ENCODE results near the gene EIF2AK3. TPM values are rescaled to one million over a fixed set of nuclear protein-coding genes. Genes with fewer than 3 reads are reported as not detected.

The EIF2AK3 gene
- total and polyA plus RNA-seq, 4 experiments from 2014 or later: 1.3 to 31.0 (median 20.5) TPM

GRCh38 chr2:88601286-88601685 lies 26.0 kb downstream of the EIF2AK3 start:
- ChIA-PET CTCF (ENCODE audit: partially characterized antibody) (no interaction called here), POLR2A (ENCODE audit: partially characterized antibody) (no interaction called here)
- no peaks in the 10 kb centered on the region for H3K27me3 ChIP-seq (ENCODE audit: insufficient read depth, low read length)
- DNase-seq: no peak
- H3K36me3 Mint-ChIP-seq: no peaks in the 10 kb centered on the region
- no peaks in the 10 kb centered on the region for H3K36me3 ChIP-seq (ENCODE audit: insufficient read depth, low read length)
- H3K4me1 ChIP-seq (ENCODE audit: insufficient read depth, low read length): peaks cover 16% of the 10 kb centered on the region
- H3K4me3 ChIP-seq (ENCODE audit: low read length in 2 of 2): no peak overlapping the region
- H3K27ac ChIP-seq (ENCODE audit: low read depth, low read length): no peak overlapping the region
- H3K27ac Mint-ChIP-seq: peak overlapping the region in 5 of 7 donors; percentile 4 to 90 (median 36)
- peaks cover 25 to 44% (median 37%) of the 10 kb centered on the region in 4 donors for H3K4me1 Mint-ChIP-seq
- H3K9me3 ChIP-seq (ENCODE audit: control insufficient read depth in 1 of 2, low read length in 2 of 2): no peaks in the 10 kb centered on the region
- no peaks in the 10 kb centered on the region for H3K27me3 Mint-ChIP-seq
- intact Hi-C loops (cut with micrococcal nuclease): no loop called here
- H3K9me3 Mint-ChIP-seq: no peaks in the 10 kb centered on the region
- H3K4me3 Mint-ChIP-seq: no peak overlapping the region

GRCh38 chr2:88600038-88600465 lies 27.2 kb downstream of the EIF2AK3 start:
- H3K27me3 ChIP-seq (ENCODE audit: insufficient read depth, low read length): no peaks in the 10 kb centered on the region
- no peak overlapping the region for H3K4me3 ChIP-seq (ENCODE audit: low read length in 2 of 2)
- Mint-ChIP-seq H3K4me3 (peak overlapping the region in 1 of 8 donors; percentile 15), H3K9me3 (no peaks in the 10 kb centered on the region), H3K27me3 (no peaks in the 10 kb centered on the region), H3K4me1 (peaks cover 25 to 44% (median 37%) of the 10 kb centered on the region in 4 donors), H3K36me3 (peaks cover 4 to 6% of the 10 kb centered on the region in 2 donors), H3K27ac (peak overlapping the region in 6 of 7 donors; percentile 36 to 90 (median 77))
- DNase-seq: peak; percentile 42 to 88 (median 58)
- POLR2A ChIA-PET (ENCODE audit: partially characterized antibody): interaction anchor here (1.0 to 1.3 kb wide), 3 partner anchors 27 to 92 kb away, joined by 6 read pairs; partner anchors contain the start of genes EIF2AK3 and RPIA
- H3K27ac ChIP-seq (ENCODE audit: low read depth, low read length): peak overlapping the region; percentile 33
- CTCF ChIA-PET (ENCODE audit: partially characterized antibody): interaction anchor here (1.1 kb wide), 1 partner anchor 70 kb away, joined by 6 read pairs; no protein-coding TSS in a partner anchor
- intact Hi-C loops (cut with micrococcal nuclease): no loop called here
- no peaks in the 10 kb centered on the region for H3K9me3 ChIP-seq (ENCODE audit: control insufficient read depth in 1 of 2, low read length in 2 of 2)
- no peaks in the 10 kb centered on the region for H3K36me3 ChIP-seq (ENCODE audit: insufficient read depth, low read length)
- H3K4me1 ChIP-seq (ENCODE audit: insufficient read depth, low read length): peaks cover 16% of the 10 kb centered on the region

- Histone ChIP-seq H3K4me1 (ENCODE audit: insufficient read depth, low read length) (peaks cover 16% of the 10 kb centered on the region), H3K4me3 (ENCODE audit: low read length in 2 of 2) (no peak overlapping the region), H3K9me3 (ENCODE audit: control insufficient read depth in 1 of 2, low read length in 2 of 2) (no peaks in the 10 kb centered on the region), H3K36me3 (ENCODE audit: insufficient read depth, low read length) (no peaks in the 10 kb centered on the region), H3K27ac (ENCODE audit: low read depth, low read length) (peak overlapping the region; percentile 33), H3K27me3 (ENCODE audit: insufficient read depth, low read length) (no peaks in the 10 kb centered on the region)
- ChIA-PET CTCF (ENCODE audit: partially characterized antibody) (interaction anchor here (1.1 kb wide), 1 partner anchor 70 kb away, joined by 6 read pairs; no protein-coding TSS in a partner anchor), POLR2A (ENCODE audit: partially characterized antibody) (interaction anchor here (1.0 to 1.3 kb wide), 3 partner anchors 28 to 92 kb away, joined by 6 read pairs; partner anchors contain the start of genes EIF2AK3 and RPIA)
- H3K4me3 Mint-ChIP-seq: no peak overlapping the region
- H3K36me3 Mint-ChIP-seq: peaks cover 5 to 6% of the 10 kb centered on the region in 2 donors
- intact Hi-C loops (cut with micrococcal nuclease): loop anchor here (5.0 kb wide), 1 partner anchor 93 kb away; the partner anchor contains the start of gene RPIA
- no peak for DNase-seq
- no peaks in the 10 kb centered on the region for H3K27me3 Mint-ChIP-seq
- peak overlapping the region in 1 of 7 donors; percentile 36 for H3K27ac Mint-ChIP-seq
- H3K4me1 Mint-ChIP-seq: peaks cover 25 to 44% (median 35%) of the 10 kb centered on the region in 4 donors
- H3K9me3 Mint-ChIP-seq: no peaks in the 10 kb centered on the region
Measured at GRCh38 chr2:88599527-88599926, 27.7 kb downstream of the EIF2AK3 start.

- H3K36me3 ChIP-seq (ENCODE audit: insufficient read depth, low read length): no peaks in the 10 kb centered on the region
- Mint-ChIP-seq H3K4me3 (no peak overlapping the region), H3K36me3 (peaks cover 13 to 26% of the 10 kb centered on the region in 2 donors), H3K27me3 (no peaks in the 10 kb centered on the region), H3K4me1 (peaks cover 16 to 27% (median 22%) of the 10 kb centered on the region in 4 donors), H3K9me3 (no peaks in the 10 kb centered on the region), H3K27ac (peak overlapping the region in 3 of 7 donors; percentile 19 to 53 (median 33))
- peaks cover 16% of the 10 kb centered on the region for H3K4me1 ChIP-seq (ENCODE audit: insufficient read depth, low read length)
- POLR2A ChIA-PET (ENCODE audit: partially characterized antibody): no interaction called here
- H3K27ac ChIP-seq (ENCODE audit: low read depth, low read length): no peak overlapping the region
- no peak overlapping the region for H3K4me3 ChIP-seq (ENCODE audit: low read length in 2 of 2)
- CTCF ChIA-PET (ENCODE audit: partially characterized antibody): interaction anchor here (11.4 kb wide), 1 partner anchor 73 kb away, joined by 137 read pairs; no protein-coding TSS in a partner anchor
- DNase-seq: no peak
- no peaks in the 10 kb centered on the region for H3K27me3 ChIP-seq (ENCODE audit: insufficient read depth, low read length)
- no peaks in the 10 kb centered on the region for H3K9me3 ChIP-seq (ENCODE audit: control insufficient read depth in 1 of 2, low read length in 2 of 2)
- intact Hi-C loops (cut with micrococcal nuclease): loop anchor here (5.0 kb wide), 1 partner anchor 95 kb away; the partner anchor contains the start of gene RPIA
Measured at GRCh38 chr2:88597168-88597567, 30.1 kb downstream of the EIF2AK3 start.

GRCh38 chr2:88596141-88596830 lies 31.0 kb downstream of the EIF2AK3 start:
- H3K4me1 Mint-ChIP-seq: peaks cover 14 to 23% (median 19%) of the 10 kb centered on the region in 4 donors
- H3K4me3 Mint-ChIP-seq: no peak overlapping the region
- Histone ChIP-seq H3K4me1 (ENCODE audit: insufficient read depth, low read length) (peaks cover 14% of the 10 kb centered on the region), H3K36me3 (ENCODE audit: insufficient read depth, low read length) (no peaks in the 10 kb centered on the region), H3K27me3 (ENCODE audit: insufficient read depth, low read length) (no peaks in the 10 kb centered on the region), H3K9me3 (ENCODE audit: control insufficient read depth in 1 of 2, low read length in 2 of 2) (no peaks in the 10 kb centered on the region), H3K4me3 (ENCODE audit: low read length in 2 of 2) (no peak overlapping the region), H3K27ac (ENCODE audit: low read depth, low read length) (no peak overlapping the region)
- H3K9me3 Mint-ChIP-seq: no peaks in the 10 kb centered on the region
- ChIA-PET POLR2A (ENCODE audit: partially characterized antibody) (interaction anchor here (1.3 kb wide), 1 partner anchor 31 kb away, joined by 7 read pairs; the partner anchor contains the start of gene EIF2AK3), CTCF (ENCODE audit: partially characterized antibody) (interaction anchor here (11.4 kb wide), 1 partner anchor 74 kb away, joined by 137 read pairs; no protein-coding TSS in a partner anchor)
- no peaks in the 10 kb centered on the region for H3K27me3 Mint-ChIP-seq
- intact Hi-C loops (cut with micrococcal nuclease): loop anchor here (5.0 kb wide), 1 partner anchor 96 kb away; the partner anchor contains the start of gene RPIA
- H3K36me3 Mint-ChIP-seq: peaks cover 17 to 27% of the 10 kb centered on the region in 2 donors
- no peak for DNase-seq
- H3K27ac Mint-ChIP-seq: peak overlapping the region in 2 of 7 donors; percentile 23 to 44

GRCh38 chr2:88591698-88592097 lies 35.6 kb downstream of the EIF2AK3 start:
- Histone ChIP-seq H3K36me3 (ENCODE audit: insufficient read depth, low read length) (peaks cover 14% of the 10 kb centered on the region), H3K9me3 (ENCODE audit: control insufficient read depth in 1 of 2, low read length in 2 of 2) (no peaks in the 10 kb centered on the region), H3K27ac (ENCODE audit: low read depth, low read length) (no peak overlapping the region), H3K4me3 (ENCODE audit: low read length in 2 of 2) (no peak overlapping the region), H3K4me1 (ENCODE audit: insufficient read depth, low read length) (no peaks in the 10 kb centered on the region), H3K27me3 (ENCODE audit: insufficient read depth, low read length) (no peaks in the 10 kb centered on the region)
- CTCF ChIA-PET (ENCODE audit: partially characterized antibody): interaction anchor here (11.4 kb wide), 1 partner anchor 78 kb away, joined by 137 read pairs; no protein-coding TSS in a partner anchor
- intact Hi-C loops (cut with micrococcal nuclease): loop anchor here (1.0 to 5.0 kb wide), 2 partner anchors 36 to 78 kb away; partner anchors contain the start of gene EIF2AK3
- H3K4me1 Mint-ChIP-seq: peaks cover 0 to 3% (median 1%) of the 10 kb centered on the region in 4 donors
- H3K9me3 Mint-ChIP-seq: no peaks in the 10 kb centered on the region
- H3K36me3 Mint-ChIP-seq: peaks cover 38 to 55% of the 10 kb centered on the region in 2 donors
- no peak for DNase-seq
- H3K4me3 Mint-ChIP-seq: no peak overlapping the region
- no peak overlapping the region for H3K27ac Mint-ChIP-seq
- H3K27me3 Mint-ChIP-seq: no peaks in the 10 kb centered on the region
- POLR2A ChIA-PET (ENCODE audit: partially characterized antibody): no interaction called here
